Measurements from ENCODE around the gene CASQ1. TPM values are rescaled to one million over a fixed set of nuclear protein-coding genes. Genes with fewer than 3 reads are reported as not detected.
A peak's percentile ranks its signal among the peaks of the same experiment; 100 is the strongest.

The CASQ1 gene
- total RNA-seq, 1 donor from 2014 or later, result 0.16 TPM

GRCh38 chr1:160207118-160207650 lies 16.8 kb downstream of the CASQ1 start:
- TF ChIP-seq CTCF (IDR thresholded peaks at IDR 0.05; ENCODE audit: unreplicated experiment), result no peak
- Mint-ChIP-seq H3K27me3 (ENCODE audit: low read depth) (no peaks in the 10 kb centered on the region), H3K9me3 (no peaks in the 10 kb centered on the region), H3K4me3 (peak overlapping the region; percentile 81), H3K4me1 (peaks cover 51% of the 10 kb centered on the region), H3K36me3 (peaks cover 7% of the 10 kb centered on the region), H3K27ac (peak overlapping the region; percentile 91)
- DNase-seq (ENCODE audit: low spot score in 2 of 2, unreplicated experiment in 2 of 2), result no peak

- Mint-ChIP-seq H3K9me3 (no peaks in the 10 kb centered on the region), H3K27ac (peak overlapping the region; percentile 80), H3K36me3 (peaks cover 9% of the 10 kb centered on the region), H3K27me3 (ENCODE audit: low read depth) (no peaks in the 10 kb centered on the region), H3K4me1 (peaks cover 51% of the 10 kb centered on the region), H3K4me3 (peak overlapping the region; percentile 30)
- no peak for DNase-seq (ENCODE audit: low spot score in 2 of 2, unreplicated experiment in 2 of 2)
- no peak for TF ChIP-seq CTCF (IDR thresholded peaks at IDR 0.05; ENCODE audit: unreplicated experiment)
These were observed 17.6 kb downstream of the CASQ1 start for GRCh38 chr1:160207771-160208556.

GRCh38 chr1:160208557-160209320 lies 18.4 kb downstream of the CASQ1 start:
- Mint-ChIP-seq H3K9me3 (no peaks in the 10 kb centered on the region), H3K36me3 (peaks cover 12% of the 10 kb centered on the region), H3K4me3 (no peak overlapping the region), H3K27ac (peak overlapping the region; percentile 84), H3K27me3 (ENCODE audit: low read depth) (no peaks in the 10 kb centered on the region), H3K4me1 (peaks cover 51% of the 10 kb centered on the region)
- no peak for DNase-seq (ENCODE audit: low spot score in 2 of 2, unreplicated experiment in 2 of 2)
- TF ChIP-seq CTCF (IDR thresholded peaks at IDR 0.05; ENCODE audit: unreplicated experiment), result no peak

- H3K27me3 Mint-ChIP-seq (ENCODE audit: low read depth), result no peaks in the 10 kb centered on the region
- H3K4me1 Mint-ChIP-seq, result peaks cover 45% of the 10 kb centered on the region
- no peak overlapping the region for H3K4me3 Mint-ChIP-seq
- no peak for DNase-seq (ENCODE audit: low spot score in 2 of 2, unreplicated experiment in 2 of 2)
- H3K9me3 Mint-ChIP-seq, result no peaks in the 10 kb centered on the region
- no peak for TF ChIP-seq CTCF (IDR thresholded peaks at IDR 0.05; ENCODE audit: unreplicated experiment)
- H3K36me3 Mint-ChIP-seq, result peaks cover 14% of the 10 kb centered on the region
- peak overlapping the region; percentile 84 for H3K27ac Mint-ChIP-seq
These were observed 19.1 kb downstream of the CASQ1 start for GRCh38 chr1:160209321-160210046.

GRCh38 chr1:160210561-160210960 lies 20.2 kb downstream of the CASQ1 start:
- Mint-ChIP-seq H3K9me3 (no peaks in the 10 kb centered on the region), H3K27me3 (ENCODE audit: low read depth) (no peaks in the 10 kb centered on the region), H3K27ac (peak overlapping the region; percentile 84), H3K36me3 (peaks cover 16% of the 10 kb centered on the region), H3K4me3 (no peak overlapping the region), H3K4me1 (peaks cover 48% of the 10 kb centered on the region)
- TF ChIP-seq CTCF (IDR thresholded peaks at IDR 0.05; ENCODE audit: unreplicated experiment), result no peak
- DNase-seq (ENCODE audit: low spot score in 2 of 2, unreplicated experiment in 2 of 2), result no peak

Data from mesothelial cell of epicardium (in vitro differentiated cells).